ENCODE results near the gene TESK1. TPM values are rescaled to one million over a fixed set of nuclear protein-coding genes. Genes with fewer than 3 reads are reported as not detected.
"Not testable (repeated sequence)": the region's sequence is repeated elsewhere in the genome, so short reads cannot be mapped to it uniquely, and the experiment has no call there.

TESK1 gene
- total and polyA plus RNA-seq, 2 donors = 6.8 to 52.9 TPM

DNA sequence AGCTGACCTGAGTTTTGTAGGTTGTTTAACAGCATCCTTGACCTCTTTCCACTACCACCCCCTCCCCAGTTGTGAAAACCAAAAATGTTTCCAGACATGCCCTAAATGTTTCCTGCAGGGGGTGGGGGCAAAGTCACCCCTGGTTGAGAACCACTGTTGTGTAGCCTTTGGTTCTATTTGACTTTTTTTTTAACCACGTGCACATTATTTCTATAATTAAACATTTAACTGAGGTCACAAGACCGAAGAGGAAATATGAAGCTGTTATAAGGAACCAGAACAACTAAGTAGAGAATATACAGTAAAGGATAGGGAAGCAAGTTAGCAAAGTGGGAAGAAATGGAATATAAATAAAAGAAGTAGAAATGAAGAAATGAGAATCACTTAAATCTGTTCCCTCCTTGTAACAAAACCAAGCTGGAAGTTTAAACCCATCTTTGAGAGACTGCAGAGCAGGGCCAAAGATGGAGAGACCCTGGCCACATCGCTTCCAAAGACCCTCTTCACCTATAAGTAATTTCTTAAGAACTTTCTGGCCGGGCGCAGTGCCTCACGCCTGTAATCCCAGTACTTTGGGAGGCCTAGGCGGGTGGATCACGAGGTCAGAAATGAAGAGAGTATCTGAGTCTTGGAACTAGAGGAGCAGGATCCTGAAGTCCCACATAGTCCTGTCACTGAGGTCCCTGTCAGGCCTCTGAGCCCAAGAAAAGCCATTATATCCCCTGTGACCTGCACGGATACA lies 31.2 kb downstream of the TESK1 start:
- no peak for DNase-seq (ENCODE audit: extremely low spot score)
- WGBS = 85% methylated on average over 9 of the region's 9 CpGs
- no peak overlapping the region for H3K27ac ChIP-seq (ENCODE audit: low read depth)

DNA sequence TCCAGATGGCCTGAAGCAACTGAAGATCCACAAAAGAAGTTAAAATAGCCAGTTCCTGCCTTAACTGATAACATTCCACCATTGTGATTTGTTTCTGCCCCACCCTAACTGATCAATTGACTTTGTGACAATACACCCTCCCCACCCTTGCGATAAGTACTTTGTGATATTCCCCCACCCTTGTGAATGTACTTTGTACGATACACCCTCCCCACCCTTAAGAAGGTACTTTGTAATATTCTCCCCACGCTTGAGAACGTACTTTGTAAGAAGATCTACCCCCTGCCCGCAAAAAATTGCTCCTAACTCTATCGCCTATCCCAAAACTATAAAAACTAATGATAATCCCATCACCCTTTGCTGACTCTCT lies 31.8 kb downstream of the TESK1 start:
- not testable (repeated sequence) for H3K4me3 ChIP-seq (ENCODE audit: low read depth, low read length); H3K36me3 ChIP-seq (ENCODE audit: insufficient read depth); H3K27ac ChIP-seq (ENCODE audit: low read depth); DNase-seq (ENCODE audit: extremely low spot score); H3K4me1 ChIP-seq (ENCODE audit: insufficient read depth)
- 96% methylated on average over 6 of the region's 6 CpGs for WGBS

More for the DNA sequence above, 31.2 kb downstream of the TESK1 start:
- Histone ChIP-seq H3K4me1 (ENCODE audit: insufficient read depth) (no peaks in the 10 kb centered on the region), H3K4me3 (ENCODE audit: low read depth, low read length) (no peak overlapping the region), H3K36me3 (ENCODE audit: insufficient read depth) (no peaks in the 10 kb centered on the region)

- not testable (repeated sequence) for H3K4me3 ChIP-seq (ENCODE audit: low read depth, low read length); H3K27ac ChIP-seq (ENCODE audit: low read depth); DNase-seq (ENCODE audit: extremely low spot score); H3K36me3 ChIP-seq (ENCODE audit: insufficient read depth); H3K4me1 ChIP-seq (ENCODE audit: insufficient read depth)
- WGBS = 94% methylated on average over 9 of the region's 9 CpGs
Observed at GRCh38 chr9:35637427-35637955, 32.4 kb downstream of the TESK1 start.

DNA sequence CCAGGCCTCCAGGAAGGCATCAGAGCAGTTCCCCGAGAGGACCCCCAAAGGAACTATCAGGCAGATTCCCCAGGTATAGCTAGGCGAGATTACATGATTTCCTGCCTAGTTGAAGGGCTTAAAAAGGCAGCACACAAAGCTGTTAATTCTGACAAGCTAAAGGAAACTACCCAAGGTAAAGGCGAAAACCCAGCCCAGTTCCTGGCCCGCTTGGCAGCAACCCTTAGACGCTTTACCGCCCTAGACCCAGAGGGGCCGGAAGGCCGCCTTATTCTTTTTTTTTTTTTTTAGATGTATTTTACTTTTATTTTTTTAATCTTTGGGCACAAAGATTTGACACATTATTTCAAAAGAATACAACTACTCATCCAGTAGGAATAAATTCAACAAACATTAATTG lies 33.7 kb downstream of the TESK1 start:
- H3K4me1 ChIP-seq (ENCODE audit: insufficient read depth); H3K27ac ChIP-seq (ENCODE audit: low read depth); H3K4me3 ChIP-seq (ENCODE audit: low read depth, low read length); H3K36me3 ChIP-seq (ENCODE audit: insufficient read depth); DNase-seq (ENCODE audit: extremely low spot score): not testable (repeated sequence)
- WGBS = 80% methylated on average over 7 of the region's 8 CpGs

- H3K4me1 ChIP-seq (ENCODE audit: insufficient read depth); H3K27ac ChIP-seq (ENCODE audit: low read depth); H3K36me3 ChIP-seq (ENCODE audit: insufficient read depth); DNase-seq (ENCODE audit: extremely low spot score); H3K4me3 ChIP-seq (ENCODE audit: low read depth, low read length): not testable (repeated sequence)
- 68% methylated on average over 1 of the region's 1 CpG for WGBS
Observed at GRCh38 chr9:35639225-35639624, 34.2 kb downstream of the TESK1 start.

DNA sequence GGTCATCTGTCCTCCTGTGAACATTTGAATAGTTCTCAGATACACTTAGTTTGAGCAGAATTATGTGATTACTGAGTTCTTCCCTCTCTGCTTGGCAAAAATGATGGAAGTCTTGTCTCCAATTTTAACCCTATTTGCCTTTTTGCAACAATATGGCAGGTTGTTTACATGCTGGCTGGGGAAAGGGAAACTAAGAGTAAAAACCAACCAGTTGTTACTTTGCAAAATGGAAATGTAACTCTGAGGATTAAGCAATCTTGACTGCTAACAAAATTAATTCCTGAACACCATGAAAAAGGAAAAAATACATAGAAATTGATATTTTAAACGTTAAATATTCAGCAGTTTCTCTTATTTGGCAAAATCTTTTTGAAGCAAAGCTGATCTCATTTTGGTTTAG lies 34.6 kb downstream of the TESK1 start:
- Histone ChIP-seq H3K4me3 (ENCODE audit: low read depth, low read length) (no peak overlapping the region), H3K27ac (ENCODE audit: low read depth) (no peak overlapping the region), H3K36me3 (ENCODE audit: insufficient read depth) (no peaks in the 10 kb centered on the region), H3K4me1 (ENCODE audit: insufficient read depth) (no peaks in the 10 kb centered on the region)
- DNase-seq (ENCODE audit: extremely low spot score) = no peak
- WGBS = 89% methylated on average over 1 of the region's 1 CpG

- DNase-seq (ENCODE audit: extremely low spot score); H3K36me3 ChIP-seq (ENCODE audit: insufficient read depth): not testable (repeated sequence)
- WGBS = 98% methylated on average over 15 of the region's 15 CpGs
Observed at GRCh38 chr9:35640431-35640830, 35.4 kb downstream of the TESK1 start.

GRCh38 chr9:35641478-35641877 lies 36.4 kb downstream of the TESK1 start:
- not testable (repeated sequence) for H3K27ac ChIP-seq (ENCODE audit: low read depth); H3K4me1 ChIP-seq (ENCODE audit: insufficient read depth); H3K36me3 ChIP-seq (ENCODE audit: insufficient read depth); DNase-seq (ENCODE audit: extremely low spot score); H3K4me3 ChIP-seq (ENCODE audit: low read depth, low read length)
- WGBS = 82% methylated on average over 3 of the region's 3 CpGs

More at GRCh38 chr9:35640431-35640830, 35.4 kb downstream of the TESK1 start:
- not testable (repeated sequence) for H3K4me1 ChIP-seq (ENCODE audit: insufficient read depth); H3K27ac ChIP-seq (ENCODE audit: low read depth); H3K4me3 ChIP-seq (ENCODE audit: low read depth, low read length)

DNA sequence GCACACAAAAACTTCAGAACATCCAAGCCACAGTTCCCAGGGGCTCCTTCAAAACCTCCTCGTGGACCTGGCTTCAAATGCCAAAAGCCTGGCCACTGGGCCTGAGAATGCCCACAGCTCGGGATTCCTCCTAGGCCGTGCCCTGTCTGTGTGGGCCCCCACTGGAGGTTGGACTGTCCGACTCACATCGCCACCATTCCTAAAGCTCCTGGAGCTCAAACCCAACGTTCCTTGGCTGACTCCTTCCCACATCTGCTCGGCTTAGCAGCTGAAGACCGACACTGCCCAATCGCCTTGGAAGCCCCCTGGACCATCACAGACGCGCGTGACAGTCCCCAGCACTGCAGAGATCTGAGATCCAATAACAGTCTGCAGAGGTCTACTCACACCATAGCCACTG lies 38.0 kb downstream of the TESK1 start:
- H3K27ac ChIP-seq (ENCODE audit: low read depth) = no peak overlapping the region
- H3K4me3 ChIP-seq (ENCODE audit: low read depth, low read length) = no peak overlapping the region
- no peak for DNase-seq (ENCODE audit: extremely low spot score)
- 92% methylated on average over 12 of the region's 12 CpGs for WGBS
- no peaks in the 10 kb centered on the region for H3K36me3 ChIP-seq (ENCODE audit: insufficient read depth)
- no peaks in the 10 kb centered on the region for H3K4me1 ChIP-seq (ENCODE audit: insufficient read depth)

DNA sequence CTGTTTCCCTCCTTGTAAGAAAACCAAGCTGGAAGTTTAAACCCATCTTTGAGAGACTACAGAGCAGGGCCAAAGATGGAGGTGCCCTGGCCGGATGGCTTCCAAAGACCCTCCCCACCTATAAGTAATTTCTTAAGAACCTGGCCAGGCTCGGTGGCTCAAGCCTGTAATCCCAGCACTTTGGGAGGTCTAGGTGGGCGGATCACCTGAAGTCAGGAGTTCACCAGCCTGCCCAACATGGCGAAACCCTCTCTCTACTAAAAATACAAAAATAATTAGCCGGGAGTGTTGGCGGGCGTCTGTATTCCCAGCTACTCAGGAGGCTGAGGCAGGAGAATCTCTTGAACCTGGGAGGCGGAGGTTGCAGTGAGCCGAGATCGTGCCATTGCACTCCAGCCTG lies 40.7 kb downstream of the TESK1 start:
- H3K36me3 ChIP-seq (ENCODE audit: insufficient read depth); H3K27ac ChIP-seq (ENCODE audit: low read depth); H3K4me1 ChIP-seq (ENCODE audit: insufficient read depth); DNase-seq (ENCODE audit: extremely low spot score): not testable (repeated sequence)
- H3K4me3 ChIP-seq (ENCODE audit: low read depth, low read length) = peak overlapping the region; percentile 56
- WGBS = 43% methylated on average over 10 of the region's 10 CpGs

- Histone ChIP-seq H3K36me3 (ENCODE audit: insufficient read depth) (no peaks in the 10 kb centered on the region), H3K4me1 (ENCODE audit: insufficient read depth) (no peaks in the 10 kb centered on the region), H3K27ac (ENCODE audit: low read depth) (peak overlapping the region; percentile 82), H3K4me3 (ENCODE audit: low read depth, low read length) (peak overlapping the region; percentile 56)
- WGBS = 3% methylated on average over 11 of the region's 11 CpGs
- no peak for DNase-seq (ENCODE audit: extremely low spot score)
Observed at GRCh38 chr9:35646153-35646532, 41.1 kb downstream of the TESK1 start.

DNA sequence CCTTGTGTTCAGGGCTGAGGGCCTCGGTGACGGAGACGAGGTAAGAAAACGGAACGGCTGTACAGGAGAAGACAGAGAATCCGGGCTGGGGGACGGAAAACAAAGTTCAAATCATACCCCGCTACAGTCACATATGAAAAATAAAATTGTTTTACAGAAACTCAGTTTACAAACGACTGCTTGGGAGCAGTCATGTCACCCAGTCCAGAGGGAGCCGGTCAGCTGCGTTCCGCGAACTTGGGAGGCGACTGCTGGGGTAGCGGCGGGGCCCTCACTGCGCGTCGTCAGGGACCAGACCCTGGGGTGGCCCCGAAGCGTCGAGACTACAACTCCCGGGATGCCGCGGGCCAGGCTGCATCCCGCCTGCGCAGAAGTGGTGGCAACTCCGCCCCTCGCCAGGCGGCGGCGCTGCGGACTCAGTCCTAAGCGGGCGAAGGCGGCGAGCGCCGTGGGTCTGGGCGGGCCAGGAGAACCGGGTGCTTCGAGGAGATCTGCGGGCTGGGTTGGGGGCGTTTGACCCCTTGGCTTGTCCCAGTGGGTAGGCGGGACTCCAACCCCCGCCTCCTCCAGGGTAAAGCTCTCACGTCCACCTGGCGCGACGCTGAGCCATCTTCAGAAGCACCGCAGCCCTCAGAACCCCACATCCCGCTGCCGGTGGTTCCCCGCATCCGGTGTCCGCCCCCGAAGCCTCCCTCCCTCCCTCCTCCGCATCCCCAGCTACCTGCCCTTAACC lies 41.6 kb downstream of the TESK1 start:
- under 1% methylated on average over 58 of the region's 58 CpGs for WGBS
- peak; percentile 72 for DNase-seq (ENCODE audit: extremely low spot score)
- H3K4me3 ChIP-seq (ENCODE audit: low read depth, low read length) = peak overlapping the region; percentile 56
- no peaks in the 10 kb centered on the region for H3K4me1 ChIP-seq (ENCODE audit: insufficient read depth)
- H3K36me3 ChIP-seq (ENCODE audit: insufficient read depth) = no peaks in the 10 kb centered on the region
- H3K27ac ChIP-seq (ENCODE audit: low read depth) = peak overlapping the region; percentile 82

DNA sequence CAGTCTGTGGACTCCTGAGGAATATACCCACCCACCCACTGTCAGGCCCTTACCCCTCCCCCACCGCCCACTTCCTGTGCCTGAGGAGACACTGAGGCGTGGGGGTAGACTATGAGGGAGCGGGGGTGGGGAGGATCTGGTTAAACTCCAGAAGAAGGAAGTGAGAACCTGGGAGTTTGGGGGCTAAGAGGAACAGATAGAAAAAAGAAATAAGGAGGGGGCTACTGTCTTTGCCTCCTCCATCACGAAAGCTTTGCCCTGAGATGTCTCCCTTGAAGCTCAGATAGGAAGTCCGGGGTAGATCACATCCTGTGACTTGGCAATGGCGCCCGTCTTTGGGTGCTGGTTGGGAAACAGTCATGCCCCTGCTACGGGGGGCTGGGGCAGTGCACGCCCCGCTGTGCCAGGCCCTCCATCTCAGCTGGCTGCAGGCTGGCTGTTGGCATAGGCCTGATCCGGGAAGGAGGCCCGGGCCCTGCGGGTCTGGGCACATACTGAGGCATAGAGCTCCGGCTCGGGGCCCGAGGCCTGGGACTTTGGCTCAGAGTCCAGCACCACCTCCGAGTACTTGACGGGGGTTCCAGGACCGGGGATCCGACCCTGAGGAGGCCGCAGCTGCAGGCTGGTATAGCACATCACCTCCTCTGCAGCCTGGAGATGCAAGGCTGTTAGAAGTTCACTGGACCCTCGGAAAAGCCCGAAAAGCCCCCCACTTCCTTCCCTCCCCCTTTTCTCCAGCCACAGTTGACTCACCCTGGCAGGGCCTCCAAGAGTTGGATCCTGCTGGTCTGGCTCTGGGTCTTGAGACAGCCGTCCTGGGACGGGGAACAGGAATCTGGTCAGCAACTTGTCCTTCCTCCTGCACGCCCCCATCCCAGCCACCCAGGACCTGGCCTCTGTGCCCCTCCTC lies 44.6 kb downstream of the TESK1 start:
- no peak for DNase-seq (ENCODE audit: extremely low spot score)
- H3K4me3 ChIP-seq (ENCODE audit: low read depth, low read length) = peak overlapping the region; percentile 25
- no peaks in the 10 kb centered on the region for H3K4me1 ChIP-seq (ENCODE audit: insufficient read depth)
- H3K27ac ChIP-seq (ENCODE audit: low read depth) = no peak overlapping the region
- WGBS = 70% methylated on average over 26 of the region's 26 CpGs
- no peaks in the 10 kb centered on the region for H3K36me3 ChIP-seq (ENCODE audit: insufficient read depth)

Data from urinary bladder (tissue), 4 donors.